GM13976 (cell line): ENCODE data around the gene GMPS.
"Not testable (repeated sequence)": the region's sequence is repeated elsewhere in the genome, so short reads cannot be mapped to it uniquely, and the experiment has no call there.

Experiments
- DNase-seq: peaks from one replicate; pipeline ENCODE4 v3.0.0; 2012; ENCODE audit warnings: low spot score
- CTCF ChIP-seq: IDR thresholded peaks from 2 replicates; pipeline ENCODE4 v1.5.1; 2012; ENCODE audit warnings: borderline replicate concordance, mild to moderate bottlenecking; ENCODE audit not compliant: insufficient read depth; ENCODE audit errors: extremely low read depth, missing control alignments, control extremely low read depth
- in situ Hi-C: fragments of 300-500 bp; cut with MboI; formaldehyde crosslinking; loops from one replicate; pipeline ENCODE4 v1.12.0; 2022; ENCODE audit warnings: low sequenced_read_pairs, mixed read lengths, inconsistent platforms; ENCODE audit not compliant: unreplicated experiment

The GMPS gene

DNA sequence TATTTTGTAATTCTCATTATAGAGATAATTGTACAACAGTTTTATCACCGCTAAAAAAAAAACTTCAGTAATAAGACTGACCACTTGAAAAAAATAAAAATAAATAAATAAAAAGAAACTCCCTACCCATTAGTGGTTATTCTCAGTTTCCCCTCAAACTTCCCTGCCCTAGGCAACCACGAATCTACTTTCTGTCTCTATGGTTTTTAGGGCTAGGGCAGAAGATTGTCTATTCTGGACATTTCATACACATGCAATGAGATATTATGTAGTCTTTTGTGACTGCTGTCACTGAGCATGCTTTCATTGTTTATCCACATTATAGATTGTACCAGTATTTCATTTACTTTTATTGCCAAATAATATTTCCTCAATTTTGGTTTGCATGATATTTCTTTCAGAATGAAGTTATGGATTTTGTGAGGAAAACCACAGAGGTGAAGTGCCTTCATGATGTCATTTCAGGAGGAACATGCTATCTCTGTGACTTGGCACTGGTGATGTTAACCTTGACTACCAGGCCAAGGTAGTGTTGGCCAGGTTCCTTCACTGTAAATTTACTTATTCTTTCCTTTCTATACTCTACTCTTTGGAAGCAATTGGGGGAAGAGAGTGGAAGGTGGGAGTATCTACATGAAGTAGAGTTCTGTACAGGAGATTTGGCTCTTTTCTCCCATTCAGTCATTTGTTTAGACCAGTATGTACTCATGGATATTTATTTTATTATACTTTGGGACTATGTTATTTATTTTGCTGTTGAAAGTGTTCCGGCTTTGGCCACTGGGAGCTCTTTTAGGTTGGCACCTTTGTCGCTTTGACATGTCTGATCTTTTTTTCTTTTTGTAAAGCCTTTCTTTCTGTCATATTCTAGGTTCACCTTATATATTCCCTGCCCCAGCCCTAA lies 86.3 kb downstream of the GMPS start:
- in situ Hi-C loops, result no loop called here
- no peak for DNase-seq
- no peak for TF ChIP-seq CTCF

DNA sequence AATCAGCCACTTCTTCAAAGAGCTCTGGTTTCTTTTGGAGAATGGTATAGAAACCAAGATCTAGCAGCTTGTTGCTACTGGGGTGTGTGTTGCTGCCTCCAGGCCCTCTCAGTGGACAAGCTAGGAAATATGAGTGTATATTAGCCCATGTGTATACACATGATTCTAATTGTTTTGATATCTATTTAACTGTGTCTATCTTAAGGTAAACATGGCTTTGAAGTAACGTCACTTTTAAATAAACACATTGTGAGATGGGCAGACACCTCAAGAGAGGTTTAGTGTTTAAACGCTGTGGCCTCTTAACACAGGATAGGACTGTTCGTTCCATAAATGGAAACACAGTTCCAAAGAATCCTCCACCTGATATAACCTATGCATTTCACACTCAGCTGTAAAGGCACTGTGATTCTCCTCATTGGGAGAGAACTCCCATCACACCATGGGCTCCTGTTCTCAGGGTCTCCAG lies 87.0 kb downstream of the GMPS start:
- TF ChIP-seq CTCF, result no peak
- in situ Hi-C loops, result no loop called here
- DNase-seq, result no peak

DNA sequence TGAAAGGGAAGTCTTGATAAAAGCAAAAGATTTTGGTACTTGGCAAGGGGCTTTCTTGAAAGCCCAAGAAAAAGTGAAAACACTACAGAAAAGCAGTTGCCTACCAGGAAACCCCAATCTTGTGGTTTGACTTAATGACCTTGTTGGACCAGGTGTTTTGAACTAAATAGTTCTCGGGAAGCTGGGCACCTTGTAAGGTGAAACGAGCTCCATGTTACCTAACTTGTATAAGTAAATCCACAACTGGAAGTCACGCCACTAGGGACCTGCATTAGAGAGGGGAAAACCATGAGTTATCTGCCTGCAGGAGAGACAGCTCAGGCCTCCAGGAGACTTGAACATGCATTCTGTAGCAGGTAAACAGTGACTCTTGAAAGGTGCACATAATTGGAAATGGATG lies 88.2 kb downstream of the GMPS start:
- no peak for DNase-seq
- no peak for TF ChIP-seq CTCF
- in situ Hi-C loops, result no loop called here

DNA sequence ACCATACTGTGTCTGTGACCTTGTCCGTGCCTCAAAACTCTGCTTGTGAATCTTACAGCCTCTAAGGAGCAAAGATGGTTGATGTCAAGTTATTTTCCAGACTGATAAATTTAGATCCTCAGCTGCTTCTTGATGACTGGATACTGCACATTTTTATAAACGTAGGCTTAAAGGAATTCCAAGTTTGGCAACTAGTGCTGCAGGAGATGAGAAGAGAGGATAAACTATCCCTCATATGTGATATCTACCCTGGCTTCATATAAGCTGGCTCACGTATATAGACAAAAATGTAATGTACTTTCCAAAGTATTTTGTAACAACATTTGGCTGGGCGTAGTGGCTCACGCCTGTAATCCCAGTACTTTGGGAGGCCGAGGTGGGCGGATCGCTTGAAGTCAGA lies 89.6 kb downstream of the GMPS start:
- in situ Hi-C loops, result no loop called here
- TF ChIP-seq CTCF, result no peak

DNA sequence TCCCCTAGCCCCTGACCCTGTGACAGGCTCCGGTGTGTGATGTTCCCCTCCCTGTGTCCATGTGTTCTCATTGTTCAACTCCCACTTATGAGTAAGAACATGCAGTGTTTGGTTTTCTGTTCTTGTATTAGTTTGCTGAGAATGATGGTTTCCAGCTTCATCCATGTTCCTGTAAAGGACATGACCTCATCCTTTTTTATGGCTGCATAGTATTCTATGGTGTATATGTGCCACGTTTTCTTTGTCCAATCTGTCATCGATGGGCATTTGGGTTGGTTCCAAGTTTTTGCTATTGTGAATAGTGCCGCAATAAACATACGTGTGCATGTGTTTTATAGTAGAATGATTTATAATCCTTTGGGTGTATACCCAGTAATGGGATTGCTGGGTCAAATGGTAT lies 90.6 kb downstream of the GMPS start:
- DNase-seq, in situ Hi-C loops: not testable (repeated sequence)

More for the DNA sequence above, 89.6 kb downstream of the GMPS start:
- DNase-seq, result no peak

DNA sequence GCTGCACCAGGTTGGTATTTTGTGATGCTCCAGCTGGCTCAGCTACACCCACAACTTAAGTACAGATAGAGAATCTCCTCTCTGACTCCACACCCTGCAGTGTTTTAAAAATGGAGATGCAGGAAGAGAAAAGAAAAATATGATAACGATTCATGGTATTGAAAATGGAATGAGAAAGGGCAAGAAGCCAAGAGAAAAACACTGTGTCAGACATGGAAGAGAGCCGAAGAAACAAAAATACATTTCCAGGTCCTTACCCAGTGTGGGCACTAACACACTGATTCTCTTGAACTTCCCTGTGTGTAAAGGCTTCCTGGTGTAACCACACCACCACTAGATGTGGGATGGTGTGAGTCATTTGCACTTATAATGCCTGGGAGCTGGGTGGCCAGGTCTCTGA lies 93.1 kb downstream of the GMPS start:
- no peak for DNase-seq
- TF ChIP-seq CTCF, result no peak
- in situ Hi-C loops, result no loop called here

GRCh38 chr3:155970398-155970797 lies 99.9 kb downstream of the GMPS start:
- no peak for TF ChIP-seq CTCF
- in situ Hi-C loops, result no loop called here
- DNase-seq, result no peak
